GM23338 (cell line): Measurements from ENCODE around the gene HLA-DPA1. TPM values are rescaled to one million over a fixed set of nuclear protein-coding genes. Genes with fewer than 3 reads are reported as not detected.

Source experiments
- ATAC-seq: fragments of 200-7000 bp; cut with Tn5 transposase; 3 replicates; pipeline ENCODE4 v1.9.1; 2020
- DNase-seq: peaks from one replicate; pipeline ENCODE4 v3.0.0-alpha.2; 2015; ENCODE audit warnings: low spot score
- H2AFZ ChIP-seq: fragments of 200-600 bp; sonication (generic); 2 replicates; pipeline ENCODE4 v1.8.0; 2016; ENCODE audit warnings: antibody characterized with exemption, mild to moderate bottlenecking, moderate library complexity
- H3F3A ChIP-seq: fragments of 200-600 bp; sonication (generic); replicated peaks from 2 replicates; pipeline ENCODE4 v1.8.0; 2017; ENCODE audit warnings: antibody characterized with exemption, mixed run types, low read depth
- H3K27ac ChIP-seq: fragments of 200-600 bp; sonication (generic); 2 replicates; pipeline ENCODE4 v1.6.1; 2016; ENCODE audit warnings: low read depth
- H3K27me3 ChIP-seq: fragments of 200-600 bp; sonication (generic); 2 replicates; pipeline ENCODE4 v1.8.0; 2016; ENCODE audit warnings: mild to moderate bottlenecking, mixed run types, moderate library complexity; ENCODE audit not compliant: insufficient read depth
- H3K36me3 ChIP-seq: fragments of 200-600 bp; sonication (generic); 2 replicates; pipeline ENCODE4 v1.8.0; 2016; ENCODE audit warnings: mild to moderate bottlenecking; ENCODE audit not compliant: insufficient read depth
- H3K4me1 ChIP-seq: fragments of 200-600 bp; sonication (generic); 2 replicates; pipeline ENCODE4 v1.8.0; 2016; ENCODE audit warnings: mild to moderate bottlenecking, moderate library complexity; ENCODE audit not compliant: insufficient read depth
- H3K4me2 ChIP-seq: fragments of 200-600 bp; sonication (generic); 2 replicates; pipeline ENCODE4 v1.7.1; 2017; ENCODE audit warnings: mixed run types
- H3K4me3 ChIP-seq: fragments of 200-600 bp; sonication (generic); 2 replicates; pipeline ENCODE4 v1.6.1; 2016; ENCODE audit warnings: mixed run types
- H3K79me2 ChIP-seq: fragments of 200-600 bp; sonication (generic); replicated peaks from 2 replicates; pipeline ENCODE4 v1.8.0; 2017; ENCODE audit warnings: mild to moderate bottlenecking; ENCODE audit not compliant: insufficient read depth
- H3K9me2 ChIP-seq: fragments of 200-600 bp; sonication (generic); 2 replicates; pipeline ENCODE4 v1.8.0; 2017; ENCODE audit not compliant: insufficient read depth
- H4K20me1 ChIP-seq: fragments of 200-600 bp; sonication (generic); replicated peaks from 2 replicates; pipeline ENCODE4 v1.8.0; 2017; ENCODE audit warnings: mild to moderate bottlenecking; ENCODE audit not compliant: insufficient read depth
- H3K27ac Mint-ChIP-seq: 2 replicates; pipeline ENCODE4 v1.8.0; 2020; ENCODE audit warnings: inconsistent platforms, mild to moderate bottlenecking, moderate library complexity, mixed read lengths
- H3K27me3 Mint-ChIP-seq: 3 replicates; pipeline ENCODE4 v1.8.0; 2022; ENCODE audit warnings: low read depth, mild to moderate bottlenecking, moderate library complexity, mixed read lengths, inconsistent platforms; ENCODE audit not compliant: insufficient read depth, poor library complexity
- H3K36me3 Mint-ChIP-seq: 3 replicates; pipeline ENCODE4 v1.8.0; 2021; ENCODE audit warnings: low read depth, mild to moderate bottlenecking, inconsistent platforms, moderate library complexity, mixed read lengths
- H3K4me1 Mint-ChIP-seq: 3 replicates; pipeline ENCODE4 v1.8.0; 2020; ENCODE audit warnings: mild to moderate bottlenecking, inconsistent platforms, mixed read lengths
- H3K4me3 Mint-ChIP-seq: 3 replicates; pipeline ENCODE4 v1.8.0; 2021; ENCODE audit warnings: moderate library complexity, mild to moderate bottlenecking, inconsistent platforms, mixed read lengths
- H3K9me3 Mint-ChIP-seq: 3 replicates; pipeline ENCODE4 v1.8.0; 2020; ENCODE audit warnings: moderate library complexity, mild to moderate bottlenecking, inconsistent platforms, mixed read lengths
- CREB1 ChIP-seq: fragments of 250-450 bp; sonication (Bioruptor Pico); IDR thresholded peaks from 2 replicates; pipeline ENCODE4 v1.5.0; 2020; ENCODE audit warnings: low read depth, mild to moderate bottlenecking, moderate library complexity
- CTCF ChIP-seq, 2 experiments: fragments of 200-600 bp in 1 of 2; sonication (generic) in 1 of 2; conservative IDR thresholded peaks; 2 replicates each; pipeline versions ENCODE4 v1.5.1 to v1.6.1; 2016 to 2017; ENCODE audit warnings: antibody characterized with exemption in 2 of 2, low read depth in 2 of 2, mild to moderate bottlenecking in 2 of 2, moderate library complexity in 1 of 2
- ETS1 ChIP-seq: IDR thresholded peaks from 2 replicates; pipeline ENCODE4 v1.6.1; 2016; ENCODE audit warnings: antibody characterized with exemption
- EZH2 ChIP-seq: fragments of 200-600 bp; sonication (generic); IDR thresholded peaks from one replicate; pipeline ENCODE4 v1.8.0; 2017; ENCODE audit warnings: antibody characterized with exemption, mild to moderate bottlenecking, low read depth; ENCODE audit not compliant: unreplicated experiment
- EZH2phosphoT487 ChIP-seq: fragments of 200-600 bp; sonication (generic); IDR thresholded peaks from one replicate; pipeline ENCODE4 v1.8.1; 2018; ENCODE audit warnings: antibody characterized with exemption; ENCODE audit not compliant: unreplicated experiment
- JUNB ChIP-seq: IDR thresholded peaks from one replicate; pipeline ENCODE4 v1.6.1; 2016; ENCODE audit warnings: antibody characterized with exemption; ENCODE audit not compliant: unreplicated experiment
- NANOG ChIP-seq: IDR thresholded peaks from 2 replicates; pipeline ENCODE4 v1.6.1; 2016; ENCODE audit warnings: antibody characterized with exemption, borderline replicate concordance
- POLR2AphosphoS5 ChIP-seq: IDR thresholded peaks from 2 replicates; pipeline ENCODE4 v1.6.1; 2016; ENCODE audit warnings: antibody characterized with exemption, low read depth
- REST ChIP-seq: IDR thresholded peaks from one replicate; pipeline ENCODE4 v1.6.1; 2018; ENCODE audit warnings: antibody characterized with exemption; ENCODE audit not compliant: unreplicated experiment
- STAT1 ChIP-seq: IDR thresholded peaks from one replicate; pipeline ENCODE4 v1.6.1; 2016; ENCODE audit warnings: antibody characterized with exemption; ENCODE audit not compliant: unreplicated experiment
- ZNF114 ChIP-seq: fragments of 250-450 bp; sonication (Bioruptor Pico); IDR thresholded peaks from 2 replicates; pipeline ENCODE4 v1.5.0; 2020; ENCODE audit warnings: mild to moderate bottlenecking, moderate library complexity
- ZNF331 ChIP-seq: fragments of 250-450 bp; sonication (Bioruptor Pico); IDR thresholded peaks from 2 replicates; pipeline ENCODE4 v1.5.0; 2020; ENCODE audit warnings: low read depth, mild to moderate bottlenecking, moderate library complexity
- ZNF462 ChIP-seq: fragments of 250-450 bp; sonication (Bioruptor Pico); IDR thresholded peaks from 2 replicates; pipeline ENCODE4 v1.5.0; 2020; ENCODE audit warnings: mild to moderate bottlenecking, moderate library complexity
- polyA plus RNA-seq: library from polyadenylated mRNA; unstranded; fragments of >200 nt; fragmentation: Nextera tagmentation; extraction: Ambion mirVana; gene quantifications from 2 replicates; pipeline ENCODE4 v1.2.1, GENCODE V29; 2016
- total RNA-seq: library from RNA; depleted of rRNA; stranded (reverse); fragments of >200 nt; shearing (Covaris generic); gene quantifications from 2 replicates; pipeline ENCODE4 v1.2.3, GENCODE V29; 2014

HLA-DPA1 gene
- total and polyA plus RNA-seq, 2 experiments from 2014 or later, result 4.1 to 6.9 TPM

- H4K20me1 ChIP-seq, result no peaks in the 10 kb centered on the region
- Mint-ChIP-seq H3K4me1 (no peaks in the 10 kb centered on the region; the same call in 2 of the 3 replicates), H3K9me3 (peaks cover 23% of the 10 kb centered on the region), H3K27me3 (peaks cover 3% of the 10 kb centered on the region), H3K27ac (no peak overlapping the region), H3K36me3 (peaks cover 9% of the 10 kb centered on the region; the same call in 2 of the 3 replicates), H3K4me3 (no peak overlapping the region)
- no peaks in the 10 kb centered on the region for H3K27me3 ChIP-seq
- no peak for ATAC-seq
- no peak overlapping the region for H3K4me2 ChIP-seq
- DNase-seq, result no peak
- H3K4me3 ChIP-seq, result no peak overlapping the region
- H3K79me2 ChIP-seq, result no peaks in the 10 kb centered on the region
- H3K27ac ChIP-seq, result no peak overlapping the region
- no peaks in the 10 kb centered on the region for H3K4me1 ChIP-seq
- TF ChIP-seq CTCF (conservative IDR thresholded peaks at IDR 0.05; ENCODE audit: low read depth in 2 of 2) (no peak), ETS1 (no peak), EZH2phosphoT487 (no peak), JUNB (no peak), REST (no peak), ZNF331 (no peak), NANOG (no peak), EZH2 (no peak), ZNF462 (CRISPR knock-in tag) (no peak), ZNF114 (CRISPR knock-in tag) (no peak), STAT1 (no peak), CREB1 (CRISPR knock-in tag) (no peak), POLR2AphosphoS5 (no peak)
- no peaks in the 10 kb centered on the region for H3K36me3 ChIP-seq
- no peaks in the 10 kb centered on the region for H3F3A ChIP-seq
- H2AFZ ChIP-seq, result no peak overlapping the region
- H3K9me2 ChIP-seq, result peaks cover 11% of the 10 kb centered on the region
Observed at GRCh38 chr6:33105916-33106871, 32.7 kb upstream of the HLA-DPA1 start.
